ENCODE measurements around the gene RAET1E. TPM values are rescaled to one million over a fixed set of nuclear protein-coding genes. Genes with fewer than 3 reads are reported as not detected.
"Not testable (repeated sequence)": the region's sequence is repeated elsewhere in the genome, so short reads cannot be mapped to it uniquely, and the experiment has no call there.

Gene RAET1E, protein sequence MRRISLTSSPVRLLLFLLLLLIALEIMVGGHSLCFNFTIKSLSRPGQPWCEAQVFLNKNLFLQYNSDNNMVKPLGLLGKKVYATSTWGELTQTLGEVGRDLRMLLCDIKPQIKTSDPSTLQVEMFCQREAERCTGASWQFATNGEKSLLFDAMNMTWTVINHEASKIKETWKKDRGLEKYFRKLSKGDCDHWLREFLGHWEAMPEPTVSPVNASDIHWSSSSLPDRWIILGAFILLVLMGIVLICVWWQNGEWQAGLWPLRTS
- total RNA-seq (not detected), polyA plus RNA-seq (not detected)

DNA sequence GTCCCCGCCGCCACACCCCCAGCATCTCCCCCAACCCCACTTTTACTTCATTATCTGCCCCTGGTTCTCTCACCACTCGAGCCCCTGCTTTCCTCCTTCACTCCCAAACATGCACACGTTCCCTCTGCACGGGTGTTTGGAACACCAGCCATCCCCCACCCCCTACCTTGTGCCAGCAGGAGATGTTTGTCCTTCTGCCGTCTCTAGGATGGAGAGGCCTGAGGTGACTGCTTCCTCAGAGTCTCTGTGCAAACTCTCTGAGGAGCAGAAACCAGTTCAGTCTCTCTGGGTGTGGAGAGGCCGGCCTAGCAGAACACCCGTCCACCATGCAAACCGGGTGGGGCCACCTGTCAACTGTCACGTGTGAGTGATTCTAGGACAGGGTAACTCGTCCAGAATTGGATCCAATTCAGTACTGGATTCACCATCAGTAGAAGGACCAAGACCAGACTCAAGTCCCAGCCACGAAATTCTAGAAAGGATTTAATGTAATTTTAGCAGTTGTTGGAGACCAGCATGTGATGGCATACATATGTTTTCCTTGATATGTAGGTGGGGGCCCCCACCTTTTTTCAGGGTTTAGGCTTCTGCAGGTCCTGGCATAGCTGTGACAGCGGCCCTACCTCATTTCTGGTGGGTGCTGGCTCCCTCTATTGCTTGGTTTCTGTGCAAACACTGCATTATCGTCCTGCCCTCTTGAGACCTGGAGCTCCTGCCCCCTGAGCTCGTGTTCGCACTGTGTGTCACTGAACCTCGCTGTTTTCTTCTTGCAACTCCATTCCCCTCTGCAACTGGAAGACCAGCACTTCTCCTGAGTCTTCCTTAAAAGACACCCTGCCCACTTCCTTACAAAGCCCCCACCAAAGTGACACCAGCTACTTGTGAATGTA, at the start of gene RAET1E:
TSS of gene RAET1E (minus strand) at position 259 of the 890 bp plus-strand sequence. CDS start 7,212 bp downstream, outside the sequence.
- POLR2A ChIA-PET (ENCODE audit: partially characterized antibody): no interaction called here
- Mint-ChIP-seq H3K4me1 (peaks cover 14 to 31% (median 20%) of the 10 kb centered on the region in 4 donors), H3K27me3 (peaks cover 0 to 5% of the 10 kb centered on the region in 2 donors), H3K4me3 (peak within 1 kb of the TSS in 7 of 8 donors; percentile 14 to 69 (median 58)), H3K36me3 (no peaks in the 10 kb centered on the region), H3K27ac (peak within 1 kb of the TSS in 2 of 7 donors; percentile 67 to 72), H3K9me3 (no peaks in the 10 kb centered on the region)
- H3K36me3 ChIP-seq (ENCODE audit: insufficient read depth, low read length): no peaks in the 10 kb centered on the region
- peaks cover 28% of the 10 kb centered on the region for H3K4me1 ChIP-seq (ENCODE audit: insufficient read depth, low read length)
- H3K9me3 ChIP-seq (ENCODE audit: control insufficient read depth in 1 of 2, low read length in 2 of 2): no peaks in the 10 kb centered on the region
- no peak for DNase-seq
- CTCF ChIA-PET (ENCODE audit: partially characterized antibody): no interaction called here
- H3K27me3 ChIP-seq (ENCODE audit: insufficient read depth, low read length): no peaks in the 10 kb centered on the region
- intact Hi-C loops (cut with micrococcal nuclease): no loop called here
- no peak within 1 kb of the TSS for H3K4me3 ChIP-seq (ENCODE audit: low read length in 2 of 2)
- no peak within 1 kb of the TSS for H3K27ac ChIP-seq (ENCODE audit: low read depth, low read length)

DNA sequence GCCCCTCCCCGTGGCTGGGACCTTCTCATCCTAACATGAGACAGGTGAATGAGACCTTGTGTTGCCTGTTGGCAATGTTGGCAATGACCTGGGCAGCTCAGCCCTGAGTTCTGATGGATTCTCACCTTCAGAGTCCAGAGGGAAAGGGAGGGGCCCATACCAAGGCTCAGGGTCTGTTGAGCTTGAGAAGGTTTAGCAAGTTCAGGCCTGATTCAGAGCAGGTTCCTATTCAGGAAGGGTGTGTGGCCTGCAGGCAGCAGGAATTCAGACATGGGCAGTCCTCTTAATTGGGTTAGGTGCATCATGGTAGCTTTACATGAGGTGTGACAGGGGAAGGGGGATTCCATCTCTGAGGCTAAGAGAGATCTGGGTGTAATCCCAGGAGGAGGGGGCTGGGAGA, 49.6 kb upstream of the RAET1E start:
- POLR2A ChIA-PET (ENCODE audit: partially characterized antibody); H3K27ac Mint-ChIP-seq; H3K4me3 ChIP-seq (ENCODE audit: low read length in 2 of 2); intact Hi-C loops (cut with micrococcal nuclease); CTCF ChIA-PET (ENCODE audit: partially characterized antibody); H3K36me3 Mint-ChIP-seq; DNase-seq; H3K4me1 Mint-ChIP-seq; H3K9me3 ChIP-seq (ENCODE audit: control insufficient read depth in 1 of 2, low read length in 2 of 2); H3K36me3 ChIP-seq (ENCODE audit: insufficient read depth, low read length); H3K4me3 Mint-ChIP-seq; H3K27ac ChIP-seq (ENCODE audit: low read depth, low read length); H3K9me3 Mint-ChIP-seq; H3K4me1 ChIP-seq (ENCODE audit: insufficient read depth, low read length): not testable (repeated sequence)
- peaks cover 35 to 41% of the 10 kb centered on the region in 2 donors for H3K27me3 Mint-ChIP-seq
- peaks cover 12% of the 10 kb centered on the region for H3K27me3 ChIP-seq (ENCODE audit: insufficient read depth, low read length)

DNA sequence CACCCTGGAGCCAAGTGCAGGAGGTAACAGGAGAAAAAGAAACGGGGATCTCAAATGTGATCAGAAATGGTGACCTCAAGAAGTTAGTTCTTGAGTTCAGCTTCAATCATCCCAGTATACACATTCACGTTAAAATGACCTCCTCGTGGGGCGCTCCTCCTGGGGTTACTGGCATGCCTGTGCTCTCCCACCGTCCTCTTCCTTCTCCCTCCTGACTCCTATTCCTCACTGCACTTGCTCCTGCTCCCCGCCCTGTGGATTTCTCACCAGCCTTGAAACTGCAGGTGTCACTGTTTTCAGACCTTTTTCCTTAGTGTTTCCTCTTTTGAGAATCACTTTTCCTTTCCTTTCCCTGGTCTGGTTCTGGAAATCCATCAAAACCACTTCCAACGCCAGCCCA, 48.7 kb upstream of the RAET1E start:
- DNase-seq; CTCF ChIA-PET (ENCODE audit: partially characterized antibody); H3K27ac ChIP-seq (ENCODE audit: low read depth, low read length); H3K27me3 ChIP-seq (ENCODE audit: insufficient read depth, low read length); H3K9me3 ChIP-seq (ENCODE audit: control insufficient read depth in 1 of 2, low read length in 2 of 2); H3K4me3 ChIP-seq (ENCODE audit: low read length in 2 of 2); POLR2A ChIA-PET (ENCODE audit: partially characterized antibody); intact Hi-C loops (cut with micrococcal nuclease); H3K9me3 Mint-ChIP-seq; H3K36me3 Mint-ChIP-seq; H3K36me3 ChIP-seq (ENCODE audit: insufficient read depth, low read length); H3K4me3 Mint-ChIP-seq; H3K4me1 ChIP-seq (ENCODE audit: insufficient read depth, low read length); H3K27ac Mint-ChIP-seq; H3K4me1 Mint-ChIP-seq: not testable (repeated sequence)
- peaks cover 28 to 34% of the 10 kb centered on the region in 2 donors for H3K27me3 Mint-ChIP-seq

DNA sequence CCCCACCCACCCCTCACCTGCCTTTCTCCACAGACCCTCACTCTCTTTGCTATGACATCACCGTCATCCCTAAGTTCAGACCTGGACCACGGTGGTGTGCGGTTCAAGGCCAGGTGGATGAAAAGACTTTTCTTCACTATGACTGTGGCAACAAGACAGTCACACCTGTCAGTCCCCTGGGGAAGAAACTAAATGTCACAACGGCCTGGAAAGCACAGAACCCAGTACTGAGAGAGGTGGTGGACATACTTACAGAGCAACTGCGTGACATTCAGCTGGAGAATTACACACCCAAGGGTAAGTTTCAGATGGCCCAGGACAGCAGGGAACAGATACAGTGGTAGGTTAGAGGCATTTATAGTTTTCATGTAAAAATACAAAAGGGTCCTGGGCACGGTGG, 47.4 kb upstream of the RAET1E start:
- POLR2A ChIA-PET (ENCODE audit: partially characterized antibody); H3K4me3 ChIP-seq (ENCODE audit: low read length in 2 of 2); H3K36me3 Mint-ChIP-seq; H3K27ac ChIP-seq (ENCODE audit: low read depth, low read length); H3K27ac Mint-ChIP-seq; H3K9me3 Mint-ChIP-seq; CTCF ChIA-PET (ENCODE audit: partially characterized antibody); H3K4me3 Mint-ChIP-seq; DNase-seq; intact Hi-C loops (cut with micrococcal nuclease); H3K27me3 ChIP-seq (ENCODE audit: insufficient read depth, low read length); H3K36me3 ChIP-seq (ENCODE audit: insufficient read depth, low read length); H3K4me1 ChIP-seq (ENCODE audit: insufficient read depth, low read length); H3K9me3 ChIP-seq (ENCODE audit: control insufficient read depth in 1 of 2, low read length in 2 of 2): not testable (repeated sequence)
- Mint-ChIP-seq H3K4me1 (peaks cover 6 to 20% (median 15%) of the 10 kb centered on the region in 4 donors), H3K27me3 (peaks cover 24 to 25% of the 10 kb centered on the region in 2 donors)

DNA sequence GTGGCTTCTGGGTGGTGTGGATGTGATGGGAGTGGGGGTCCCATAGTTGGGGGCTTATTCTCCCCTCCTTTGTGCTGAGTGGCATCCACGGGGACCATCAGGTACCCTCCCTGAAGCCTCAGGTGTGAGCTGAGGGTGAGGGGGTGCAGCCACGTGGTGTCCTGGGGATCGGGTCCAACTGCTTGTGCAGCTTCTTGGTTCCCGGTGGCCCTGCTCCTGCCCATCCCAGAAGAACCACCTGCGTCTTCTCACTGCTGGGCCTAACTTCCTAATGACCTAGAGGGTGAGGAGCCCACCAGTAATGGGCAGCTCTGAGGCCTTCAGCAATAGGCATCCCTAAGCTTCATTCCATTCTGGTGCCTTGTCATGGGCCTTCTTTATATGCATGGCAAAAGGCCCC, 45.4 kb upstream of the RAET1E start:
- POLR2A ChIA-PET (ENCODE audit: partially characterized antibody): not testable (repeated sequence)
- peaks cover 13 to 35% (median 27%) of the 10 kb centered on the region in 4 donors for H3K4me1 Mint-ChIP-seq

DNA sequence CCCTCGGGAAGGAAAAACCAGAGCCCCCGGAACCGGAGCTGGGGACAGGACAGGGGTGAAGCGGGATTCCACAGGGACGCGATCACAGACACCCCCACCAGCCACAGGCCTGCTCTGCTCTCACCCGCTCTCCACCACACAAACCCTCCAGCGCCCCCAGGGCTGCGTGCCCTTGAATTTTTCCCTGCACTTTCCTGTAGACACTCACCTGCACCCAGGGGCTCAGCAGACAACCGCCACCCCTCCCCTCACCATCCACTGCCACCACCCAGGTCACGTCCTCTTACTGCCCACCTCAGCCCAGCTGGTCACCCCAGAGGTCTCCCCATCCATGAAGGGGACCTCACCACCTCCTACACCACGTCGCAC, 44.5 kb upstream of the RAET1E start:
- Mint-ChIP-seq H3K36me3 (peaks cover 0 to 5% of the 10 kb centered on the region in 2 donors), H3K4me1 (peaks cover 13 to 44% (median 29%) of the 10 kb centered on the region in 4 donors), H3K4me3 (peak overlapping the region; percentile 93 to 96 (median 95)), H3K27ac (peak overlapping the region; percentile 32 to 93 (median 85)), H3K9me3 (no peaks in the 10 kb centered on the region), H3K27me3 (peaks cover 31 to 32% of the 10 kb centered on the region in 2 donors)
- peak overlapping the region; percentile 57 to 76 for H3K4me3 ChIP-seq (ENCODE audit: low read length in 2 of 2)
- H3K4me1 ChIP-seq (ENCODE audit: insufficient read depth, low read length): peaks cover 25% of the 10 kb centered on the region
- H3K27ac ChIP-seq (ENCODE audit: low read depth, low read length): peak overlapping the region; percentile 18
- intact Hi-C loops (cut with micrococcal nuclease): no loop called here
- no peaks in the 10 kb centered on the region for H3K9me3 ChIP-seq (ENCODE audit: control insufficient read depth in 1 of 2, low read length in 2 of 2)
- ChIA-PET POLR2A (ENCODE audit: partially characterized antibody) (no interaction called here), CTCF (ENCODE audit: partially characterized antibody) (no interaction called here)
- DNase-seq: no peak
- peaks cover 28% of the 10 kb centered on the region for H3K27me3 ChIP-seq (ENCODE audit: insufficient read depth, low read length)
- H3K36me3 ChIP-seq (ENCODE audit: insufficient read depth, low read length): no peaks in the 10 kb centered on the region

More for the DNA sequence above, 45.4 kb upstream of the RAET1E start:
- peak overlapping the region in 5 of 7 donors; percentile 18 to 93 (median 47) for H3K27ac Mint-ChIP-seq
- DNase-seq; H3K27ac ChIP-seq (ENCODE audit: low read depth, low read length); CTCF ChIA-PET (ENCODE audit: partially characterized antibody); H3K36me3 Mint-ChIP-seq; intact Hi-C loops (cut with micrococcal nuclease); H3K36me3 ChIP-seq (ENCODE audit: insufficient read depth, low read length); H3K9me3 ChIP-seq (ENCODE audit: control insufficient read depth in 1 of 2, low read length in 2 of 2); H3K9me3 Mint-ChIP-seq; H3K4me3 ChIP-seq (ENCODE audit: low read length in 2 of 2): not testable (repeated sequence)
- peaks cover 30 to 33% of the 10 kb centered on the region in 2 donors for H3K27me3 Mint-ChIP-seq
- Histone ChIP-seq H3K4me1 (ENCODE audit: insufficient read depth, low read length) (peaks cover 22% of the 10 kb centered on the region), H3K27me3 (ENCODE audit: insufficient read depth, low read length) (peaks cover 23% of the 10 kb centered on the region)
- peak overlapping the region; percentile 13 to 96 (median 82) for H3K4me3 Mint-ChIP-seq
